IMR-90 (cell line): ENCODE results near the gene PRKCA.
"Not testable (repeated sequence)": the region's sequence is repeated elsewhere in the genome, so short reads cannot be mapped to it uniquely, and the experiment has no call there.

Experiments
- CEBPB ChIP-seq: IDR thresholded peaks from 2 replicates; pipeline ENCODE4 v1.6.1; 2012; ENCODE audit warnings: low read depth, low read length, improper control_type of control experiment
- MAZ ChIP-seq: IDR thresholded peaks from 2 replicates; pipeline ENCODE4 v1.6.1; 2012; ENCODE audit warnings: low read depth, mild to moderate bottlenecking, low read length, improper control_type of control experiment, moderate library complexity, borderline replicate concordance
- POLR2A ChIP-seq: IDR thresholded peaks from 2 replicates; pipeline ENCODE4 v1.6.1; 2012; ENCODE audit warnings: mild to moderate bottlenecking, low read depth, low read length
- SMC3 ChIP-seq: fragments of 150-350 bp; IDR thresholded peaks from 2 replicates; pipeline ENCODE4 v1.6.1; 2016; ENCODE audit warnings: low read depth, mild to moderate bottlenecking, antibody characterized with exemption, low read length, moderate library complexity
- TF ChIP-seq, protein P1 (sequence below): conservative IDR thresholded peaks from 2 replicates; pipeline ENCODE4 v1.5.1; 2012; ENCODE audit warnings: mild to moderate bottlenecking, low read depth, low read length, improper control_type of control experiment
- TF ChIP-seq, protein P2 (sequence below): fragments of 150-350 bp; IDR thresholded peaks from 2 replicates; pipeline ENCODE4 v1.6.1; 2017; ENCODE audit warnings: mild to moderate bottlenecking, antibody characterized with exemption, low read length, low read depth

DNA sequence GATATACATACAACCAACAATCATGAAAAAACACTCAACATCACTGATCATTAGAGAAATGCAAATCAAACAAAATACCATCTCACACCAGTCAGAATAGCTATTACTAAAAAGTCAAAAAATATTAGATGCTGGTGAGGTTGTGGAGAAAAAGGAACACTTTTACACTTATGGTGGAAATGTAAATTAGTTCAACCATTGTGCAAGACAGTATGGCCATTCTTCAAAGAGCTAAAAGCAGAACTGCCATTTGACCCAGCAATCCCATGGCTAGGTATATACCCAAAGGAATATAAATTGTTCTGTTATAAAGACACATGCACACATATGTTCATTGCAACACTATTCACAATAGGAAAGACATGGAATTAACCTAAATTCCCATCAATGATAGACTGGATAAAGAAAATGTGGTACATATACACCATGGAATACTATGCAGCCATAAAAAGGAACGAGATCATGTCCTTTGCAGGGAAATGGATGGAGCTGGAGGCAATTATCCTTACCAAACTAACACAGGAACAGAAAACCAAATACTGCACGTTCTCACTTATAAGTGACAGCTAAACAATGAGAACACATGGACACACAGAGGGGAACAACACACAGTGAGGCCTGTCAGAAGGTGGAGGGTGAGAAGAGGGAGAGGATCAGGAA, 176.9 kb downstream of the PRKCA start:
- TF ChIP-seq, protein P1, sequence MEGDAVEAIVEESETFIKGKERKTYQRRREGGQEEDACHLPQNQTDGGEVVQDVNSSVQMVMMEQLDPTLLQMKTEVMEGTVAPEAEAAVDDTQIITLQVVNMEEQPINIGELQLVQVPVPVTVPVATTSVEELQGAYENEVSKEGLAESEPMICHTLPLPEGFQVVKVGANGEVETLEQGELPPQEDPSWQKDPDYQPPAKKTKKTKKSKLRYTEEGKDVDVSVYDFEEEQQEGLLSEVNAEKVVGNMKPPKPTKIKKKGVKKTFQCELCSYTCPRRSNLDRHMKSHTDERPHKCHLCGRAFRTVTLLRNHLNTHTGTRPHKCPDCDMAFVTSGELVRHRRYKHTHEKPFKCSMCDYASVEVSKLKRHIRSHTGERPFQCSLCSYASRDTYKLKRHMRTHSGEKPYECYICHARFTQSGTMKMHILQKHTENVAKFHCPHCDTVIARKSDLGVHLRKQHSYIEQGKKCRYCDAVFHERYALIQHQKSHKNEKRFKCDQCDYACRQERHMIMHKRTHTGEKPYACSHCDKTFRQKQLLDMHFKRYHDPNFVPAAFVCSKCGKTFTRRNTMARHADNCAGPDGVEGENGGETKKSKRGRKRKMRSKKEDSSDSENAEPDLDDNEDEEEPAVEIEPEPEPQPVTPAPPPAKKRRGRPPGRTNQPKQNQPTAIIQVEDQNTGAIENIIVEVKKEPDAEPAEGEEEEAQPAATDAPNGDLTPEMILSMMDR = not testable (repeated sequence)
- TF ChIP-seq, protein P2, sequence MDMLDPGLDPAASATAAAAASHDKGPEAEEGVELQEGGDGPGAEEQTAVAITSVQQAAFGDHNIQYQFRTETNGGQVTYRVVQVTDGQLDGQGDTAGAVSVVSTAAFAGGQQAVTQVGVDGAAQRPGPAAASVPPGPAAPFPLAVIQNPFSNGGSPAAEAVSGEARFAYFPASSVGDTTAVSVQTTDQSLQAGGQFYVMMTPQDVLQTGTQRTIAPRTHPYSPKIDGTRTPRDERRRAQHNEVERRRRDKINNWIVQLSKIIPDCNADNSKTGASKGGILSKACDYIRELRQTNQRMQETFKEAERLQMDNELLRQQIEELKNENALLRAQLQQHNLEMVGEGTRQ = not testable (repeated sequence)
- not testable (repeated sequence) for TF ChIP-seq MAZ, CEBPB, POLR2A, SMC3
